Measurements from ENCODE around the gene AKR1B15. TPM values are rescaled to one million over a fixed set of nuclear protein-coding genes. Genes with fewer than 3 reads are reported as not detected.
"Not testable (repeated sequence)": the region's sequence is repeated elsewhere in the genome, so short reads cannot be mapped to it uniquely, and the experiment has no call there.

The AKR1B15 gene
- polyA plus RNA-seq, 1 experiment, result not detected

DNA sequence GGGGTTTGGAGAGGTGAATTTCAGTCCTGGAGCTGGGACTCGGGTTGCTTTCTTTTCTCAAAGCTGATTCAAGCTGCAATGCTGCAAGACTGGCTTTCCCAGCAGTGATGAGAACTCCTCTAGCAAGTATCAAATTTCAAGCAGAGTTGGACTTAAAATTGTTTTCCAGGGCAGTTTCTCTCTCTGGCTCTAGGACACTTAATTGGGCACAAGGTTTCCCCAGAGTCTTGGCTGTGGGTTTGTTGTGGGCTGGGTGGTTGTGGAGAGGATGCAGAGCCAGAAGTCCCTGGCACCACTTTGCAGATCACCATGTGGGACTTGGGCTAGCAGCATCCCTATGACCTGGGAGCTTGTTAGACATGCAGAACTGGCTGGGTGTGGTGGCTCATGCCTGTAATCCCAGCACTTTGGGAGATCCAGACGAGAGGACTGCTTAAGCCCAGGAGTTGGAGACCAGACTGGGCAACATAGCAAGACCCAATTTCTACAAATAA lies 16.8 kb downstream of the AKR1B15 start:
- no peak for DNase-seq (ENCODE audit: low read depth)
- H3K36me3 ChIP-seq (ENCODE audit: control insufficient read depth, insufficient read depth, low read length), result no peaks in the 10 kb centered on the region
- no peaks in the 10 kb centered on the region; the same call in none of the 2 replicates for H3K27me3 ChIP-seq (ENCODE audit: control insufficient read depth, insufficient read depth, low read length)
- POLR2A ChIA-PET, result no interaction called here
- TF ChIP-seq CTCF (IDR thresholded peaks at IDR 0.05; ENCODE audit: insufficient read depth, low read depth, low read length), result no peak
- H3K4me3 ChIP-seq (ENCODE audit: low read depth, low read length), result no peak overlapping the region
- CTCF ChIA-PET, result interaction anchor here (0.8 to 2.7 kb wide), 3 partner anchors 19 to 40 kb away, joined by 3 to 15 read pairs (median 5); no protein-coding TSS in a partner anchor

DNA sequence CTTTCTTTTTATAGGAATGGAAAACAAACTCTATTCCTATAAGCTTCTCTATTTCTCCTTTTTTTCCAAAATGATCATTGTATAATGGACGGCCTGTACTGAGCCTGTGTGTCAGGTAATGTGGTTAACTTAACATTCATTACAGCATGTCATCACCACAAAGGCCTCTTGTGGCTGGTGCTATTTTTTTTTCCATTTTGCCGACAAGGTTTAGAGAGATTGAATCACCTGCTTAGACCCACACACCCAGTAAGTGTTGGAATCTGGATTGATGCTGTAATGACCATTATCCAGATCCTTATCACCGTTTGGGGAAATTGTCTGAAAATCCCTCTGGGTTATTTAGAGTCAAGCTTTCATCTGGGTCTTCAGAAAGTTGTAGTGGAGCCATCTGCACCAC lies 18.5 kb downstream of the AKR1B15 start:
- POLR2A ChIA-PET, result no interaction called here
- no peak for DNase-seq (ENCODE audit: low read depth)
- CTCF ChIA-PET, result interaction anchor here (1.2 to 2.7 kb wide), 2 partner anchors 10 to 20 kb away, joined by 3 to 15 read pairs; no protein-coding TSS in a partner anchor

DNA sequence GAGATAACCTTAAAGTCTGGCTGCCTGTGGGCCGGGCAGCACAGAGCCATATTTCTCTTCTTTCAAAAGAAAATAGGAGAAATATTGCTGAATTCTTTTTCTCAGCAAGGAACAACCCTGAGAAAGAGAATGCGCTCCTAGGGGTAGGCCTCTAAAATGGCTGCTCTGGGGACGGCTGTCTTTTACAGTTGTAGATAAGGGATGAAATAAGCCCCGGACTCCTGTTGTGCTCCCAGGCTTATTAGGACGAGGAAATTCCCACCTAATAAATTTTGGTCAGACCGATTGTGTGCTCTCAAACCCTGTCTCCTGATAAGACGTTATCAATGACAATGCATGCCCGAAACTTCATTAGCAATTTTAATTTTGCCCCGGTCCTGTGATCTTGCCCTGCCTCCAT lies 21.1 kb downstream of the AKR1B15 start:
- POLR2A ChIA-PET; H3K36me3 ChIP-seq (ENCODE audit: control insufficient read depth, insufficient read depth, low read length); H3K4me3 ChIP-seq (ENCODE audit: low read depth, low read length); DNase-seq (ENCODE audit: low read depth); H3K27me3 ChIP-seq (ENCODE audit: control insufficient read depth, insufficient read depth, low read length): not testable (repeated sequence)
- CTCF ChIA-PET, result interaction anchor here (1.0 kb wide), 1 partner anchor 22 kb away, joined by 6 read pairs; the partner anchor contains the start of gene AKR1B15

More for the DNA sequence above, 18.5 kb downstream of the AKR1B15 start:
- no peak overlapping the region for H3K4me3 ChIP-seq (ENCODE audit: low read depth, low read length)
- H3K27me3 ChIP-seq (ENCODE audit: control insufficient read depth, insufficient read depth, low read length), result peaks cover 1% of the 10 kb centered on the region
- no peaks in the 10 kb centered on the region for H3K36me3 ChIP-seq (ENCODE audit: control insufficient read depth, insufficient read depth, low read length)
- no peak for TF ChIP-seq CTCF (IDR thresholded peaks at IDR 0.05; ENCODE audit: insufficient read depth, low read depth, low read length)

DNA sequence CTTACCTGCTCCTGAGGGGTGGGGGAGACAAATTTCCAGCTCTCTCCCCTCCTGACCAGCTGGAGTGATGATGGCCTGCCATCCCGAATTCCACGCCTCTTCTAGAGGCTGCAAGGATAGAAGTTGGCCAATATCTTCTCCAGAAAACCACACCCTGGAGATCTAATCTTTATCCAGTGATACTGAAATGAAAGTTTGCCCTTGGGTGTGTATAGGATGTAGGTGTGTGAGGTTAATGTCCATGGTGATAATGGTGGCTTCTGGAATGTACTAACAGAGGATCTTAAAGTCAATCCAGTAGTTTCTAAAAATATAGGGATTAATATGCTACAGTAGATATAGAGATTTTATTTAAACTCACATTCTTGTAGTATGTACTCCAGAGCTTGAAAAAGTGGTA lies 22.2 kb downstream of the AKR1B15 start:
- Histone ChIP-seq H3K4me3 (ENCODE audit: low read depth, low read length) (no peak overlapping the region), H3K27me3 (ENCODE audit: control insufficient read depth, insufficient read depth, low read length) (peaks cover 1% of the 10 kb centered on the region; the same call in 1 of the 2 replicates), H3K36me3 (ENCODE audit: control insufficient read depth, insufficient read depth, low read length) (no peaks in the 10 kb centered on the region)
- TF ChIP-seq CTCF (IDR thresholded peaks at IDR 0.05; ENCODE audit: insufficient read depth, low read depth, low read length), result no peak
- CTCF ChIA-PET, result interaction anchor here (0.9 to 1.0 kb wide), 2 partner anchors 12 to 35 kb away, joined by 3 read pairs; no protein-coding TSS in a partner anchor
- POLR2A ChIA-PET, result no interaction called here
- DNase-seq (ENCODE audit: low read depth), result no peak

DNA sequence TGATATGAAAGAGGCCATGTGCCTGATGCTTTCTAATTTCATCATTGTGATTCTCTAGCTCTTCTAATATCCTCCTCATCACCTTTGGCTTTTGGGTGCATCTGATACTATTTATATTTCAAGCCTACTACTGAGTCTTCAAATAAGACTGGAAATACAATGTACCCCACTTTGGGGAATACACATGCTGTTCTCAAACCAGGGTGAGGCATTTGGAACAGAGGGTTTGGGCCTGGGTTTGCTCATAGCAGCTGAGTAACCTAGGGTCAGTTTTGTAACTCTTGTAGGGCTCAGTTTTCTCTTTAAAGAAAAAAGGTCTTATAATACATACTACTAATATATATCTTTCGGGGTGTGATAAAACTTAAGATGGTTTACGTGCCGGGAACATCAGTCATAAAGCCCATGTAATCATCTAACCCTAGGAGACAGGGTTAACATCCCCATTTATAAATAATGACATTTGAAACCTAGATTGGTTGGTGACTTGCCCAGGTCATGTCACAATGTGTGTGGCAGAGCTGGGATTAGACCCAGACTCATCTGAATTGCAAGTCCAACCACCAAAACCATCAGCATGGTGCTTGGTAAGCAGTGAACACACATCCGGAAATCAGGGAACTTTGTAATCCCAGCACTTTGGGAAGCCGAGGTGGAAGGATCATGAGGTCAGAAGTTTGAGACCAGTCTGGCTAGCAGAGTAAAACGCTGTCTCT lies 23.0 kb downstream of the AKR1B15 start:
- ChIA-PET POLR2A (no interaction called here), CTCF (interaction anchor here (0.9 to 1.0 kb wide), 2 partner anchors 13 to 34 kb away, joined by 3 read pairs; no protein-coding TSS in a partner anchor)
- no peak for DNase-seq (ENCODE audit: low read depth)
- Histone ChIP-seq H3K27me3 (ENCODE audit: control insufficient read depth, insufficient read depth, low read length) (peaks cover 1% of the 10 kb centered on the region; the same call in 1 of the 2 replicates), H3K4me3 (ENCODE audit: low read depth, low read length) (no peak overlapping the region), H3K36me3 (ENCODE audit: control insufficient read depth, insufficient read depth, low read length) (no peaks in the 10 kb centered on the region)
- TF ChIP-seq CTCF (IDR thresholded peaks at IDR 0.05; ENCODE audit: insufficient read depth, low read depth, low read length), result no peak
